ENCODE data around the gene CCT8. TPM values are rescaled to one million over a fixed set of nuclear protein-coding genes. Genes with fewer than 3 reads are reported as not detected.
A peak's percentile ranks its signal among the peaks of the same experiment; 100 is the strongest.

CCT8 gene
- total RNA-seq, 1 experiment from 2014 or later: 221 TPM

DNA sequence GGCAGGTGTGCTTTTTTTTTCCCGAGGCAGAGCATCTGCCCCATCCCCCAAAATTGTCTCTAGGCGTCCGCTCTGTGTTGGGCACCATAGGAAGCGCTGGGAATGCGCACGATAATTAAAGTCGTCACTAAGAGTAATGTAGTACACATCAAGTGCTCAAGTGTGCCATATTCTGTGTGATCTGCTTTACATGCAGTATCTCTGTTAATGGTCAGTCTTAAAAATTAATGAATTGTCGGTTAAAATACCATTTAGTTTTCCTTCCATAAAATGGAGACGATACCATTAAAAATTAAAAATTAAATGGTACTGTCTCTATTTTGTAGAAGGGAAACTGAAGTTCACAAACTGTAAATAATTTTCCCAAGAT, 544 bp upstream of the CCT8 start:
- Mint-ChIP-seq H3K4me1 (ENCODE audit: insufficient read depth, unreplicated experiment) (peaks cover 25% of the 10 kb centered on the region), H3K27ac (ENCODE audit: low read depth, unreplicated experiment) (peak overlapping the region; percentile 100), H3K27me3 (ENCODE audit: insufficient read depth, unreplicated experiment) (no peaks in the 10 kb centered on the region), H3K9me3 (ENCODE audit: unreplicated experiment) (no peaks in the 10 kb centered on the region), H3K4me3 (ENCODE audit: unreplicated experiment) (peak overlapping the region; percentile 100), H3K36me3 (ENCODE audit: insufficient read depth, unreplicated experiment) (peaks cover 31% of the 10 kb centered on the region)
- BruUV-seq (replicated peaks): TSS peak; percentile 91
- ChIA-PET POLR2A (interaction anchor here (0.6 to 8.3 kb wide), 44 partner anchors 8 to 1421 kb away, joined by 3 to 126 read pairs (median 6); partner anchors contain the start of genes BACH1, LTN1, RWDD2B and USP16), CTCF (interaction anchor here (0.6 to 2.7 kb wide), 6 partner anchors 14 to 431 kb away, joined by 3 to 14 read pairs (median 3); no protein-coding TSS in a partner anchor)
- TF ChIP-seq, protein P1, sequence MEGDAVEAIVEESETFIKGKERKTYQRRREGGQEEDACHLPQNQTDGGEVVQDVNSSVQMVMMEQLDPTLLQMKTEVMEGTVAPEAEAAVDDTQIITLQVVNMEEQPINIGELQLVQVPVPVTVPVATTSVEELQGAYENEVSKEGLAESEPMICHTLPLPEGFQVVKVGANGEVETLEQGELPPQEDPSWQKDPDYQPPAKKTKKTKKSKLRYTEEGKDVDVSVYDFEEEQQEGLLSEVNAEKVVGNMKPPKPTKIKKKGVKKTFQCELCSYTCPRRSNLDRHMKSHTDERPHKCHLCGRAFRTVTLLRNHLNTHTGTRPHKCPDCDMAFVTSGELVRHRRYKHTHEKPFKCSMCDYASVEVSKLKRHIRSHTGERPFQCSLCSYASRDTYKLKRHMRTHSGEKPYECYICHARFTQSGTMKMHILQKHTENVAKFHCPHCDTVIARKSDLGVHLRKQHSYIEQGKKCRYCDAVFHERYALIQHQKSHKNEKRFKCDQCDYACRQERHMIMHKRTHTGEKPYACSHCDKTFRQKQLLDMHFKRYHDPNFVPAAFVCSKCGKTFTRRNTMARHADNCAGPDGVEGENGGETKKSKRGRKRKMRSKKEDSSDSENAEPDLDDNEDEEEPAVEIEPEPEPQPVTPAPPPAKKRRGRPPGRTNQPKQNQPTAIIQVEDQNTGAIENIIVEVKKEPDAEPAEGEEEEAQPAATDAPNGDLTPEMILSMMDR (IDR thresholded peaks at IDR 0.05; ENCODE audit: unreplicated experiment): no peak
- intact Hi-C loops (cut with micrococcal nuclease): loop anchor here (5.0 kb wide), 1 partner anchor 268 kb away; no protein-coding TSS in a partner anchor
- DNase-seq (ENCODE audit: unreplicated experiment): no peak

GRCh38 chr21:29072873-29073221, 601 bp downstream of the CCT8 start:
- Mint-ChIP-seq H3K9me3 (ENCODE audit: unreplicated experiment) (no peaks in the 10 kb centered on the region), H3K4me3 (ENCODE audit: unreplicated experiment) (peak overlapping the region; percentile 100), H3K4me1 (ENCODE audit: insufficient read depth, unreplicated experiment) (peaks cover 22% of the 10 kb centered on the region), H3K27me3 (ENCODE audit: insufficient read depth, unreplicated experiment) (no peaks in the 10 kb centered on the region), H3K27ac (ENCODE audit: low read depth, unreplicated experiment) (peak overlapping the region; percentile 100), H3K36me3 (ENCODE audit: insufficient read depth, unreplicated experiment) (peaks cover 42% of the 10 kb centered on the region)
- ChIA-PET POLR2A (interaction anchor here (0.6 to 8.3 kb wide), 24 partner anchors 8 to 1155 kb away, joined by 3 to 126 read pairs (median 10); partner anchors contain the start of genes LTN1, RWDD2B and USP16), CTCF (interaction anchor here (0.6 to 1.5 kb wide), 5 partner anchors 10 to 300 kb away, joined by 3 read pairs; no protein-coding TSS in a partner anchor)
- intact Hi-C loops (cut with micrococcal nuclease): loop anchor here (5.0 kb wide), 1 partner anchor 269 kb away; no protein-coding TSS in a partner anchor
- peak; percentile 28 for DNase-seq (ENCODE audit: unreplicated experiment)
- BruUV-seq (replicated peaks): no TSS peak
- TF ChIP-seq, protein P1 (IDR thresholded peaks at IDR 0.05; ENCODE audit: unreplicated experiment): no peak

GRCh38 chr21:29064850-29065481, 8.5 kb downstream of the CCT8 start:
- no peaks in the 10 kb centered on the region for H3K27me3 Mint-ChIP-seq (ENCODE audit: insufficient read depth, unreplicated experiment)
- CTCF ChIA-PET: interaction anchor here (1.4 kb wide), 1 partner anchor 10 kb away, joined by 4 read pairs; no protein-coding TSS in a partner anchor
- H3K9me3 Mint-ChIP-seq (ENCODE audit: unreplicated experiment): no peaks in the 10 kb centered on the region
- intact Hi-C loops (cut with micrococcal nuclease): no loop called here
- H3K4me1 Mint-ChIP-seq (ENCODE audit: insufficient read depth, unreplicated experiment): no peaks in the 10 kb centered on the region
- no TSS peak for BruUV-seq (replicated peaks)
- H3K27ac Mint-ChIP-seq (ENCODE audit: low read depth, unreplicated experiment): no peak overlapping the region
- no peak for DNase-seq (ENCODE audit: unreplicated experiment)
- TF ChIP-seq, protein P1 (IDR thresholded peaks at IDR 0.05; ENCODE audit: unreplicated experiment): no peak
- peaks cover 99% of the 10 kb centered on the region for H3K36me3 Mint-ChIP-seq (ENCODE audit: insufficient read depth, unreplicated experiment)
- POLR2A ChIA-PET: interaction anchor here (1.0 to 1.3 kb wide), 3 partner anchors 8 to 10 kb away, joined by 3 to 8 read pairs (median 5); partner anchors contain the start of gene CCT8
- H3K4me3 Mint-ChIP-seq (ENCODE audit: unreplicated experiment): no peak overlapping the region

GRCh38 chr21:29056538-29057050, 16.9 kb downstream of the CCT8 start:
- no peaks in the 10 kb centered on the region for H3K9me3 Mint-ChIP-seq (ENCODE audit: unreplicated experiment)
- BruUV-seq (replicated peaks): no TSS peak
- ChIA-PET POLR2A (interaction anchor here (7.5 kb wide), 1 partner anchor 15 kb away, joined by 69 read pairs; the partner anchor contains the start of gene CCT8), CTCF (interaction anchor here (0.6 kb wide), 1 partner anchor 318 kb away, joined by 3 read pairs; no protein-coding TSS in a partner anchor)
- H3K4me3 Mint-ChIP-seq (ENCODE audit: unreplicated experiment): no peak overlapping the region
- H3K4me1 Mint-ChIP-seq (ENCODE audit: insufficient read depth, unreplicated experiment): no peaks in the 10 kb centered on the region
- TF ChIP-seq, protein P1 (IDR thresholded peaks at IDR 0.05; ENCODE audit: unreplicated experiment): no peak
- H3K36me3 Mint-ChIP-seq (ENCODE audit: insufficient read depth, unreplicated experiment): peaks cover 44% of the 10 kb centered on the region
- intact Hi-C loops (cut with micrococcal nuclease): no loop called here
- no peak for DNase-seq (ENCODE audit: unreplicated experiment)
- H3K27ac Mint-ChIP-seq (ENCODE audit: low read depth, unreplicated experiment): no peak overlapping the region
- H3K27me3 Mint-ChIP-seq (ENCODE audit: insufficient read depth, unreplicated experiment): no peaks in the 10 kb centered on the region

All from MCF 10A (cell line).